ENCODE results near the gene VOPP1.

VOPP1 gene

GRCh38 chr7:55553024-55553345 is 19.3 kb downstream of the VOPP1 start:
- DNase-seq: no peak

- peak; percentile 84 for DNase-seq
These were observed 19.8 kb downstream of the VOPP1 start for GRCh38 chr7:55552320-55553023.

GRCh38 chr7:55550841-55551537 is 21.3 kb downstream of the VOPP1 start:
- DNase-seq: no peak

GRCh38 chr7:55550010-55550663 is 22.2 kb downstream of the VOPP1 start:
- no peak for DNase-seq

GRCh38 chr7:55549457-55549856 is 22.8 kb downstream of the VOPP1 start:
- DNase-seq: no peak

DNA sequence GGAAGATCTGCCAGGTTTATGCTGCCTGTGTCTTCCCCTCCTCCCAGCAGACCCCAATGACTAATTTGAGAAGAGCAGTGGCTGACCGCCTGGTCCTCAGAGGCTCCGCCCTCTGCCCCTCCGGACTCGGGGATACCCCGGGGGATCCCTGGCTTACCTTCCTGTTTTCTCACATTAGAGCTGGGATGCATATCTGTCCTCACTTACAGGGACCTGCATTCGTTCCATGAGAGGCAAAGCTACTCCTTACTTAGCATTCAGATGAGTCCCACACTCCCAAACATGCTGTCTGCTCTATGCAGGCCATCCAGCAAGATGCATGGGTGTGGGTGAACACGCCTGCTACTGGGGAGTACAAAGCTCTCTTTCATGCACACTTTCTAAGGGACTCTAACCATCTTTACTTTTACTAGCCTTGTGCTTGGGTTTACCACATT is 24.0 kb downstream of the VOPP1 start:
- DNase-seq: no peak

- peak; percentile 89 for DNase-seq
These were observed 25.5 kb downstream of the VOPP1 start for GRCh38 chr7:55546814-55547213.

GRCh38 chr7:55545496-55545895 is 26.8 kb downstream of the VOPP1 start:
- peak; percentile 68 for DNase-seq

GRCh38 chr7:55540226-55540858 is 32.0 kb downstream of the VOPP1 start:
- DNase-seq: no peak

DNA sequence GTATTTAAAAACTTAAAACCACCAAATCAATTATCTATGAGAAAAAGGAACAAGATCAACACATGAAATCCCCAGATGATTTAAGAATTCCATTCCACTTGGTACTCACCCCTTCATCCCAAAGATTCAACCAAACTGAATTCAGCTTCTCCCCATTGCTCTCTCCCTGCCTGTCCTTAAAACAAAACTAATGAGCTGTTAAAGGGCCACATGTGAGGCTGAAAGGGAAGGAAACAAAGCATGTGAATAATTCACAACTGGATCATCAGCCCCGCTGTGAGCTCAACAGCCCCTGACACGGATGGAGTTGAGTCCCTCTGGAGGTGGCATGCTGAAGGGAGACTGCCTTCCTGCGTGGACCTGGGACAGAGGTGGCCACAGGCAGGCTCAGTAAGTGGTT is 32.9 kb downstream of the VOPP1 start:
- DNase-seq: peak; percentile 72

DNA sequence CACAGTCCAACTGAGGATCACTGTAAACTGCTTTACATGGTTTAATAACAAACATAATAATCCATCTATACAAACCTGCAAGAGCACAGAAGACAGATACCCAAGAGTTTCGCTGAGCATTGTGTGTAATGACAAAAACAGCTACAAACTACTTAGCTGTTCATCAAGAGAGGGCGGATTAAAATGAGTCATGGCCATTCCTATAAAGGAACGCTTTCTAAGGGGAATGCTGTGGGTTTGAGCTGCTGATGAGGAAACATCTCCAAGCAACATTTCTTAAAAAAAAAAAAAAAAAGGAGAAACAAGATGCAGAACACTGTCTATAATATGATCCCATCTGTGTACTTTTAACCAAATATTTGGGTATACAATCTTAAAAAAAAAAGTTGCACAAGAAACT is 33.8 kb downstream of the VOPP1 start:
- DNase-seq: peak; percentile 94

DNA sequence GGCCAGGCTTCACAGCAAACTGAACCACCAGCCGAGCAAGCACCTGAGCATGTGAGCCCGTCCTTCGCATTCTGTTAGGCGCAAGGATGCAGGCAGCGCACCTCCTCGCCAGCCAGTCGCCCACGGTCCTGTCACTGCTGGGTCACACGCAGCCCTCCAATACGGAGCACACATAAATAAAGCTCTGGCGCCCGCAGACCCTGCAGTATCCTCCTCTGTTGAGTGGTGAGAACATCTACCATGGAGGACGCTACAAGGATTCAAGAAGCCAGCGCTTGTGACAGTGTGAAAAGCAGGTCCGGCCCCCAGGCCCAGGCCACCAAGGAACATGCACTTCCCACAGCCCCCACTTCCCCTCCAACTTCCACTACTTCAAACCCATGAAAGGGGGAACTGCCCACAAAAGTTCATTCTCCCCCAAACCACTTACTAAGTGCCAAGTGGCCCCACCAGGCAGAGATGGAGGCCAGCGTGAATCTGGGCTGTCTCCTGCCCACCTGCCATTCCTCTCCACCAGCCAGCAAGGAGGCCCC is 34.8 kb downstream of the VOPP1 start:
- DNase-seq: no peak

- DNase-seq: no peak
These were observed 35.5 kb downstream of the VOPP1 start for GRCh38 chr7:55536619-55537457.

DNA sequence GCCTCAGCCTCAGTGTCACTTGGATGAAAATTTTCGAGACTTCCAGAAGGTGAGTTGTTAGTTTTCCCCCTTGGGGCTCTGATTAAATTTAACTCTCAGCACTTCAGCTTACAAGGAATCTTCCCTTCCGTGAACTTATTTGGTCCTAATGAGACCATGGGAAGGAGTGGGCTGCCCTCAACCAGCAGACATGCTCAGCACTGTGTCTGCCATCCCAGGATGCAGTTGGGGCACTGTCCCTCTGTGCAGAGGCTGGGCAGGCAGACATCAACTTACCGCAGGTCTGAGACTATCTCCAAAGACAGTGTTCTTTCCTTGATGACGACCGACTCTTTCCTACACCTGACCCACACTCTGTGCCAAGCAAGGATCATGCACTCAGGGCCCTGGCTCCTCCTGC is 36.7 kb downstream of the VOPP1 start:
- DNase-seq: no peak

- no peak for DNase-seq
These were observed 37.2 kb downstream of the VOPP1 start for GRCh38 chr7:55534916-55535590.

DNA sequence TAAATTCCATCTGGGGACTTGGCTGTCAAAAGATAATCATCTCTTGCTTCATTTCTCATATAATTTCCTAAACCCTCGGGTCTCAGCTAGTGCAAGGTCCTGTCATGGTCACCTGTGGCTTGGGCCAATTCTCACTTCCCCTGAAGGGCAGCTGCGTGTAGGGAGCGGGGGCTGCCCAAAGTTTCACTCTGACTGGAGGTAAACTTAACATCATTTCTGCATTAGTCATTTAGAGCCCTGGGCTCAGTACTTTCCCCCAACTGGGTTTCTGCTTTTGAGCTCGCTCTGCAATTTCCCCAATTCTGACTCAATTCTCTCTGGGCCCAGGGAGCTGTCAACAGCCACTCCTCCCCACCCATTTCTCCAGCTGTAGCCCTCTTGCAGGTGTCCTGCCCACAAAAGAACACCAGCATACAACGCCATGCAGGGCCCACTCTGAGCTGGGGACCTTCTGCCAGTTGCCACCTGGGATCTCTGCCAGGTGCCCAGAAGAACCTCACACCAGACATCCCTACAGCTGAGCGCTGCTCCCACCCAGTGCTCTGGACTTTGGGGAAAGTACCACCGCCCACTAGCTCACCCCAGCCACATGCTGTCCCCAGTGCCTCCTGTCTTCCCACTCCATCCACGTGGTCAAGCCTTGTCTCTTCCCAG is 37.9 kb downstream of the VOPP1 start:
- DNase-seq: peak; percentile 73

DNA sequence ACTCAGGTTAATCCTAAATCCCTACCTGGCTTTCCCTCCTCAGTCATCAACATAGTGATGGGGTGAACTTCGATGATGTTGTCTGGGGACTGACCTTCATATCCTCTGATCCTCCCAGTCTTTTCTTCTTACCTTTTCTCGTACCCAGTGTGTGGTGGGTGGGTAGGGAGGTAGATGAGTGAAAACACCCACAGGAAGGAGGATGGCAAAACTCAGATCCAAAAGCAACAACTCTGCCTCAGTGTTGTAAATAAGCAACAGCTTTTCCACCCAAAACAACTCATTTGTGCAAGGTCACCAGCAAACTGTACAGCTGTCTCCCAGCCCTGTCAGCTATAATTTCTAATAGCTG is 38.6 kb downstream of the VOPP1 start:
- no peak for DNase-seq

GRCh38 chr7:55533050-55533728 is 39.1 kb downstream of the VOPP1 start:
- peak; percentile 50 for DNase-seq

- no peak for DNase-seq
These were observed 40.0 kb downstream of the VOPP1 start for GRCh38 chr7:55532150-55532917.

DNA sequence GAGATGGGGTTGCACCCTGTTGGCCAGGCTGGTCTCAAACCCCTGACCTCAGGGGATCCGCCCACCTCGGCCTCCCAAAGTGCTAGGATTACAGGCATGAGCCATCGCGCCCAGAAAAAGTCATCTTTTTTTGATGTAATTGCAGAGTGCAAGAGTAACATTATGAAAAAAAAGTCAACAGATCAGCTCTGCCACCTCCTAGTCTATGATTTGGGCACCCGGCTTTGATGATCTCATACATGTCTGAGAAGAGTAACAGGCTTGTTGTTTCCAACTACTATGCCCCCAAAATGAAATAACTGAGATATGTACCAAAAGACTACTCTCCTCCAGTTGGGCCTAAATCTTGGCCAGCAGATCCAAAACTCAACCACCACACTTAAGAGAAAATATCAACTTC is 40.8 kb downstream of the VOPP1 start:
- no peak for DNase-seq

Measured in fibroblast of skin of back (primary cell).